Muscle layer of colon (tissue), 2 donors: ENCODE data around the gene ABCF2.

ENCODE experiments used
- H3K27ac ChIP-seq: one replicate; pipeline ENCODE4 v1.7.0; 2013; ENCODE audit warnings: low read depth, mild to moderate bottlenecking, low read length, moderate library complexity
- H3K27me3 ChIP-seq, 2 donors: one replicate each; pipeline ENCODE4 v1.7.0; 2013; ENCODE audit warnings: low read length in 2 of 2, mild to moderate bottlenecking in 2 of 2; ENCODE audit not compliant: insufficient read depth in 2 of 2, control insufficient read depth in 1 of 2
- H3K36me3 ChIP-seq: one replicate; pipeline ENCODE4 v1.7.0; 2013; ENCODE audit warnings: mild to moderate bottlenecking, low read length; ENCODE audit not compliant: insufficient read depth
- H3K4me1 ChIP-seq: one replicate; pipeline ENCODE4 v1.7.0; 2013; ENCODE audit warnings: mild to moderate bottlenecking, low read length; ENCODE audit not compliant: insufficient read depth
- H3K4me3 ChIP-seq, 2 donors: one replicate each; pipeline ENCODE4 v1.7.0; 2013; ENCODE audit warnings: low read length in 2 of 2, low read depth in 1 of 2, mild to moderate bottlenecking in 1 of 2, moderate library complexity in 1 of 2
- H3K9ac ChIP-seq: one replicate; pipeline ENCODE4 v1.7.0; 2013; ENCODE audit warnings: low read length
- H3K9me3 ChIP-seq: one replicate; pipeline ENCODE4 v1.7.0; 2013; ENCODE audit warnings: mild to moderate bottlenecking, low read length
- donor health status: abdominal sarcoma.
- donor health status: Adenocarcinoma of cecum.

The ABCF2 gene

GRCh38 chr7:151226875-151227782 lies at the start of gene ABCF2:
TSS of gene ABCF2 (minus strand) at chr7:151227205. CDS start at chr7:151226458, 747 bp downstream.
- peak within 1 kb of the TSS; percentile 88 for H3K27ac ChIP-seq

GRCh38 chr7:151275813-151276577 lies 49.0 kb upstream of the ABCF2 start:
- Histone ChIP-seq H3K36me3 (no peaks in the 10 kb centered on the region), H3K4me1 (peaks cover 25% of the 10 kb centered on the region), H3K9me3 (no peaks in the 10 kb centered on the region), H3K27ac (no peak overlapping the region), H3K9ac (no peak overlapping the region), H3K27me3 (no peaks in the 10 kb centered on the region), H3K4me3 (peak overlapping the region; percentile 7 to 27)

More at GRCh38 chr7:151226875-151227782, at the start of gene ABCF2:
- peaks cover 29% of the 10 kb centered on the region for H3K36me3 ChIP-seq
- H3K4me1 ChIP-seq, result peaks cover 28% of the 10 kb centered on the region
- no peaks in the 10 kb centered on the region for H3K27me3 ChIP-seq
- peak within 1 kb of the TSS; percentile 85 to 92 for H3K4me3 ChIP-seq
- H3K9me3 ChIP-seq, result no peaks in the 10 kb centered on the region
- peak within 1 kb of the TSS; percentile 65 for H3K9ac ChIP-seq

- H3K27ac ChIP-seq, result no peak overlapping the region
- peaks cover 25% of the 10 kb centered on the region for H3K4me1 ChIP-seq
- H3K9ac ChIP-seq, result no peak overlapping the region
- H3K36me3 ChIP-seq, result no peaks in the 10 kb centered on the region
- no peak overlapping the region for H3K4me3 ChIP-seq
- H3K9me3 ChIP-seq, result no peaks in the 10 kb centered on the region
- no peaks in the 10 kb centered on the region for H3K27me3 ChIP-seq
These were observed 48.2 kb upstream of the ABCF2 start for GRCh38 chr7:151274936-151275812.

- peaks cover 25% of the 10 kb centered on the region for H3K4me1 ChIP-seq
- H3K9me3 ChIP-seq, result no peaks in the 10 kb centered on the region
- no peaks in the 10 kb centered on the region for H3K27me3 ChIP-seq
- H3K27ac ChIP-seq, result no peak overlapping the region
- H3K4me3 ChIP-seq, result no peak overlapping the region
- no peak overlapping the region for H3K9ac ChIP-seq
- no peaks in the 10 kb centered on the region for H3K36me3 ChIP-seq
These were observed 47.4 kb upstream of the ABCF2 start for GRCh38 chr7:151274396-151274795.

GRCh38 chr7:151273651-151274390 lies 46.8 kb upstream of the ABCF2 start:
- no peaks in the 10 kb centered on the region for H3K36me3 ChIP-seq

GRCh38 chr7:151272877-151273276 lies 45.9 kb upstream of the ABCF2 start:
- Histone ChIP-seq H3K9me3 (no peaks in the 10 kb centered on the region), H3K9ac (no peak overlapping the region), H3K4me1 (peaks cover 25% of the 10 kb centered on the region), H3K36me3 (no peaks in the 10 kb centered on the region), H3K27ac (no peak overlapping the region), H3K27me3 (no peaks in the 10 kb centered on the region), H3K4me3 (no peak overlapping the region)

More at GRCh38 chr7:151273651-151274390, 46.8 kb upstream of the ABCF2 start:
- no peak overlapping the region for H3K4me3 ChIP-seq
- H3K27me3 ChIP-seq, result no peaks in the 10 kb centered on the region
- peaks cover 25% of the 10 kb centered on the region for H3K4me1 ChIP-seq
- no peak overlapping the region for H3K27ac ChIP-seq
- no peaks in the 10 kb centered on the region for H3K9me3 ChIP-seq
- H3K9ac ChIP-seq, result no peak overlapping the region

- no peaks in the 10 kb centered on the region for H3K9me3 ChIP-seq
- H3K4me1 ChIP-seq, result peaks cover 21% of the 10 kb centered on the region
- no peak overlapping the region for H3K4me3 ChIP-seq
- no peaks in the 10 kb centered on the region for H3K36me3 ChIP-seq
- no peak overlapping the region for H3K27ac ChIP-seq
- no peak overlapping the region for H3K9ac ChIP-seq
- H3K27me3 ChIP-seq, result no peaks in the 10 kb centered on the region
These were observed 45.4 kb upstream of the ABCF2 start for GRCh38 chr7:151272405-151272804.

- Histone ChIP-seq H3K9me3 (no peaks in the 10 kb centered on the region), H3K9ac (no peak overlapping the region)
These were observed 44.8 kb upstream of the ABCF2 start for GRCh38 chr7:151271699-151272355.

GRCh38 chr7:151269511-151269910 lies 42.5 kb upstream of the ABCF2 start:
- H3K4me3 ChIP-seq, result no peak overlapping the region
- H3K4me1 ChIP-seq, result peaks cover 7% of the 10 kb centered on the region
- no peaks in the 10 kb centered on the region for H3K9me3 ChIP-seq
- no peaks in the 10 kb centered on the region for H3K36me3 ChIP-seq
- no peaks in the 10 kb centered on the region for H3K27me3 ChIP-seq
- no peak overlapping the region for H3K9ac ChIP-seq
- H3K27ac ChIP-seq, result no peak overlapping the region

More at GRCh38 chr7:151271699-151272355, 44.8 kb upstream of the ABCF2 start:
- Histone ChIP-seq H3K27ac (no peak overlapping the region), H3K27me3 (no peaks in the 10 kb centered on the region), H3K4me3 (no peak overlapping the region), H3K4me1 (peaks cover 17% of the 10 kb centered on the region), H3K36me3 (no peaks in the 10 kb centered on the region)

- no peak overlapping the region for H3K9ac ChIP-seq
- H3K4me3 ChIP-seq, result no peak overlapping the region
- no peaks in the 10 kb centered on the region for H3K9me3 ChIP-seq
- no peaks in the 10 kb centered on the region for H3K27me3 ChIP-seq
- no peaks in the 10 kb centered on the region for H3K36me3 ChIP-seq
- no peak overlapping the region for H3K27ac ChIP-seq
- H3K4me1 ChIP-seq, result no peaks in the 10 kb centered on the region
These were observed 38.4 kb upstream of the ABCF2 start for GRCh38 chr7:151265351-151265931.
